ENCODE measurements around the gene EGLN2. TPM values are rescaled to one million over a fixed set of nuclear protein-coding genes. Genes with fewer than 3 reads are reported as not detected.

The EGLN2 gene
- total and polyA plus RNA-seq, 9 of the 15 experiments (the other 6 are each of a cell fraction or from before 2014, with no cell fraction given) = 9.6 to 114 (median 71.0) TPM

DNA sequence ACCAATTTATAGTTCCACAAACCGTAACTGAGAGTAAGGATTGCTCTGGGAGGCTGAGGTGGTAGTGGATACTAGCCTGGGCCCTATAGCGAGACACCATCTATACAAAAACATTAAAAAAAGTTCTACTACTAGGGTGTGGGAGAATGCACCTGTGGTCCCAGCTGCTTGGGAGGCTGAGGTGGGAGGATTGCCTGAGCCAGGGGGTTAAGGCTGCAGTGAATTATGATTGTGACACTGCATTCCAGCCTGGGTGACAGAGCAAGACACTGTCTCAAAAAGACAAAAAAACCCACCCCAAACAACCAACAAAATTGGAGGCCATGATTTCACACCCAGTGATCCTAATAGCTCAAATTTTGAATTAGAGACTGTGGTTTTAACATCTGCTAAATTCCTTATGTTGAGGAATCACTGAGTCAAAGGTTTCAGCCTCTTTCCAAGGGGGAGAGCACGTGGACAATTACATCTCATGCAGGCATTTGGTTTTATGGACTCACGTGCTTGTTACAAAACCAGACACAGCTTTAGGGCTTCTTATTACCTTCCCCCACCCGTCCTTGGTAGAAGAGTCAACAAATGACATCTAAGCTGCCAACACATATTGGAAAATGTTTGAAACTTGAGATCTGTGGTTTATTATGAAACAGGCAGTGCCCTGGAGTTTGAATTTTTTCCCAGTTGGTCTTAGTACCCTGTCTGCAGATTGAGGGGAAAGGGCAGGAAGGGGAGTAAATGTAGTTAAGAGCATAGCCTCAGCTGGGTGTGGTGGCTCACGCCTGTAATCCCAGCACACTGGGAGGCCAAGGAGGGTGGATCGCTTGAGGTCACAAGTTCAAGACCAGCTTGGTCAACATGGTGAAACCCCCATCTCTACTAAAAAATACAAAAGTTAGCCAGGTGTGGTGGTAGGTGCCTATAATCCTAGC, 32.8 kb downstream of the EGLN2 start (continued):
- TF ChIP-seq MAX (CRISPR knock-in tag; IDR thresholded peaks at IDR 0.05) (no peak), RUNX1 (IDR thresholded peaks at IDR 0.05; ENCODE audit: low read depth) (no peak), BRD4 (IDR thresholded peaks at IDR 0.05) (no peak), DIDO1 (tag; IDR thresholded peaks at IDR 0.05; ENCODE audit: low read depth) (no peak), ILF3 (IDR thresholded peaks at IDR 0.05; ENCODE audit: borderline replicate concordance) (no peak), MXD1 (CRISPR knock-in tag; IDR thresholded peaks at IDR 0.05; ENCODE audit: borderline replicate concordance, poor library complexity, severe bottlenecking) (no peak), TEAD4 (IDR thresholded peaks at IDR 0.05; ENCODE audit: low read length) (peak; percentile 19; the same call in 1 of the 2 replicates), TEAD4 (CRISPR knock-in tag; IDR thresholded peaks at IDR 0.05; ENCODE audit: borderline replicate concordance) (no peak), SMARCB1 (IDR thresholded peaks at IDR 0.05; ENCODE audit: insufficient read length, low read depth) (no peak), KLF16 (IDR thresholded peaks at IDR 0.05) (no peak), MAFF (IDR thresholded peaks at IDR 0.05; ENCODE audit: low read length) (no peak), MAFG (tag; conservative IDR thresholded peaks at IDR 0.05) (no peak), USF1 (CRISPR knock-in tag; IDR thresholded peaks at IDR 0.05) (no peak), MCM2 (IDR thresholded peaks at IDR 0.05; ENCODE audit: low read depth) (no peak), MEIS2 (IDR thresholded peaks at IDR 0.05; ENCODE audit: partially characterized antibody) (no peak), NCOA2 (IDR thresholded peaks at IDR 0.05; ENCODE audit: partially characterized antibody in 2 of 2) (no peak)
- TF ChIP-seq, protein P1, sequence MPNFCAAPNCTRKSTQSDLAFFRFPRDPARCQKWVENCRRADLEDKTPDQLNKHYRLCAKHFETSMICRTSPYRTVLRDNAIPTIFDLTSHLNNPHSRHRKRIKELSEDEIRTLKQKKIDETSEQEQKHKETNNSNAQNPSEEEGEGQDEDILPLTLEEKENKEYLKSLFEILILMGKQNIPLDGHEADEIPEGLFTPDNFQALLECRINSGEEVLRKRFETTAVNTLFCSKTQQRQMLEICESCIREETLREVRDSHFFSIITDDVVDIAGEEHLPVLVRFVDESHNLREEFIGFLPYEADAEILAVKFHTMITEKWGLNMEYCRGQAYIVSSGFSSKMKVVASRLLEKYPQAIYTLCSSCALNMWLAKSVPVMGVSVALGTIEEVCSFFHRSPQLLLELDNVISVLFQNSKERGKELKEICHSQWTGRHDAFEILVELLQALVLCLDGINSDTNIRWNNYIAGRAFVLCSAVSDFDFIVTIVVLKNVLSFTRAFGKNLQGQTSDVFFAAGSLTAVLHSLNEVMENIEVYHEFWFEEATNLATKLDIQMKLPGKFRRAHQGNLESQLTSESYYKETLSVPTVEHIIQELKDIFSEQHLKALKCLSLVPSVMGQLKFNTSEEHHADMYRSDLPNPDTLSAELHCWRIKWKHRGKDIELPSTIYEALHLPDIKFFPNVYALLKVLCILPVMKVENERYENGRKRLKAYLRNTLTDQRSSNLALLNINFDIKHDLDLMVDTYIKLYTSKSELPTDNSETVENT (CRISPR knock-in tag; IDR thresholded peaks at IDR 0.05) = no peak
- TF ChIP-seq, protein P2, sequence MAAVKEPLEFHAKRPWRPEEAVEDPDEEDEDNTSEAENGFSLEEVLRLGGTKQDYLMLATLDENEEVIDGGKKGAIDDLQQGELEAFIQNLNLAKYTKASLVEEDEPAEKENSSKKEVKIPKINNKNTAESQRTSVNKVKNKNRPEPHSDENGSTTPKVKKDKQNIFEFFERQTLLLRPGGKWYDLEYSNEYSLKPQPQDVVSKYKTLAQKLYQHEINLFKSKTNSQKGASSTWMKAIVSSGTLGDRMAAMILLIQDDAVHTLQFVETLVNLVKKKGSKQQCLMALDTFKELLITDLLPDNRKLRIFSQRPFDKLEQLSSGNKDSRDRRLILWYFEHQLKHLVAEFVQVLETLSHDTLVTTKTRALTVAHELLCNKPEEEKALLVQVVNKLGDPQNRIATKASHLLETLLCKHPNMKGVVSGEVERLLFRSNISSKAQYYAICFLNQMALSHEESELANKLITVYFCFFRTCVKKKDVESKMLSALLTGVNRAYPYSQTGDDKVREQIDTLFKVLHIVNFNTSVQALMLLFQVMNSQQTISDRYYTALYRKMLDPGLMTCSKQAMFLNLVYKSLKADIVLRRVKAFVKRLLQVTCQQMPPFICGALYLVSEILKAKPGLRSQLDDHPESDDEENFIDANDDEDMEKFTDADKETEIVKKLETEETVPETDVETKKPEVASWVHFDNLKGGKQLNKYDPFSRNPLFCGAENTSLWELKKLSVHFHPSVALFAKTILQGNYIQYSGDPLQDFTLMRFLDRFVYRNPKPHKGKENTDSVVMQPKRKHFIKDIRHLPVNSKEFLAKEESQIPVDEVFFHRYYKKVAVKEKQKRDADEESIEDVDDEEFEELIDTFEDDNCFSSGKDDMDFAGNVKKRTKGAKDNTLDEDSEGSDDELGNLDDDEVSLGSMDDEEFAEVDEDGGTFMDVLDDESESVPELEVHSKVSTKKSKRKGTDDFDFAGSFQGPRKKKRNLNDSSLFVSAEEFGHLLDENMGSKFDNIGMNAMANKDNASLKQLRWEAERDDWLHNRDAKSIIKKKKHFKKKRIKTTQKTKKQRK (IDR thresholded peaks at IDR 0.05; ENCODE audit: borderline replicate concordance, low read depth, low read length) = no peak
- TF ChIP-seq, protein P3, sequence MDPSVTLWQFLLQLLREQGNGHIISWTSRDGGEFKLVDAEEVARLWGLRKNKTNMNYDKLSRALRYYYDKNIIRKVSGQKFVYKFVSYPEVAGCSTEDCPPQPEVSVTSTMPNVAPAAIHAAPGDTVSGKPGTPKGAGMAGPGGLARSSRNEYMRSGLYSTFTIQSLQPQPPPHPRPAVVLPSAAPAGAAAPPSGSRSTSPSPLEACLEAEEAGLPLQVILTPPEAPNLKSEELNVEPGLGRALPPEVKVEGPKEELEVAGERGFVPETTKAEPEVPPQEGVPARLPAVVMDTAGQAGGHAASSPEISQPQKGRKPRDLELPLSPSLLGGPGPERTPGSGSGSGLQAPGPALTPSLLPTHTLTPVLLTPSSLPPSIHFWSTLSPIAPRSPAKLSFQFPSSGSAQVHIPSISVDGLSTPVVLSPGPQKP (CRISPR knock-in tag; IDR thresholded peaks at IDR 0.05) = no peak

All from K562 (cell line).